Ectodermal cell (in vitro differentiated cells): Measurements from ENCODE around the gene DUSP6. TPM values are rescaled to one million over a fixed set of nuclear protein-coding genes. Genes with fewer than 3 reads are reported as not detected.

Source experiments
- H3K27ac ChIP-seq: 2 replicates; pipeline ENCODE4 v1.7.0; 2013; ENCODE audit warnings: mild to moderate bottlenecking, low read depth, low read length; ENCODE audit not compliant: insufficient read depth, poor library complexity, severe bottlenecking
- H3K27me3 ChIP-seq: 2 replicates; pipeline ENCODE4 v1.7.0; 2013; ENCODE audit warnings: mild to moderate bottlenecking, low read length; ENCODE audit not compliant: insufficient read depth, control insufficient read depth, poor library complexity, severe bottlenecking
- H3K36me3 ChIP-seq: one replicate; pipeline ENCODE4 v1.7.0; 2013; ENCODE audit warnings: low read length; ENCODE audit not compliant: control insufficient read depth, insufficient read depth
- H3K4me1 ChIP-seq: one replicate; pipeline ENCODE4 v1.7.0; 2013; ENCODE audit warnings: low read length; ENCODE audit not compliant: control insufficient read depth, insufficient read depth
- H3K4me3 ChIP-seq: 2 replicates; pipeline ENCODE4 v1.7.0; 2013; ENCODE audit warnings: low read depth, low read length, control low read depth; ENCODE audit not compliant: insufficient read depth
- H3K9me3 ChIP-seq: 2 replicates; pipeline ENCODE4 v1.7.0; 2013; ENCODE audit warnings: mild to moderate bottlenecking, low read length, moderate library complexity; ENCODE audit not compliant: control insufficient read depth
- WGBS, 2 experiments: methylation state at CpG; one replicate each; pipeline ENCODE4 v1.1.7; 2013; ENCODE audit warnings: missing lambda C conversion rate in 2 of 2; 5-methylcytosine and 5-hydroxymethylcytosine counted together
- polyA plus RNA-seq, 4 experiments: library from polyadenylated mRNA; stranded (reverse); fragments of 50-300 nt; gene quantifications; one replicate each; pipeline ENCODE4 v1.2.3, GENCODE V29; 2013

The DUSP6 gene
- polyA plus RNA-seq (2013, experiment 1 of 4), result 19.8 TPM
- polyA plus RNA-seq (2013, experiment 2 of 4), result 12.0 TPM
- polyA plus RNA-seq (2013, experiment 3 of 4), result 19.8 TPM
- polyA plus RNA-seq (2013, experiment 4 of 4), result 11.8 TPM

- peak within 1 kb of the TSS; percentile 67 for H3K4me3 ChIP-seq
- peak within 1 kb of the TSS; percentile 96 for H3K27ac ChIP-seq
- H3K27me3 ChIP-seq, result peaks cover 79% of the 10 kb centered on the region
- H3K36me3 ChIP-seq, result peaks cover 5% of the 10 kb centered on the region
- no peaks in the 10 kb centered on the region for H3K9me3 ChIP-seq
- 0% methylated on average over 30 to 34 of the region's 34 CpGs for WGBS, 2 experiments
- H3K4me1 ChIP-seq, result peaks cover 48% of the 10 kb centered on the region
Measured at GRCh38 chr12:89352492-89353187, at the start of gene DUSP6. TSS of gene DUSP6 (minus strand) at chr12:89352501. CDS start at chr12:89352039, 462 bp downstream.

GRCh38 chr12:89401433-89402058, 49.2 kb upstream of the DUSP6 start:
- no peaks in the 10 kb centered on the region for H3K9me3 ChIP-seq
- H3K4me3 ChIP-seq, result no peak overlapping the region
- WGBS, 2 experiments, result 94 to 96% methylated on average over 3 of the region's 3 CpGs
- no peak overlapping the region for H3K27ac ChIP-seq
- no peaks in the 10 kb centered on the region for H3K27me3 ChIP-seq
- H3K4me1 ChIP-seq, result no peaks in the 10 kb centered on the region
- H3K36me3 ChIP-seq, result no peaks in the 10 kb centered on the region

DNA sequence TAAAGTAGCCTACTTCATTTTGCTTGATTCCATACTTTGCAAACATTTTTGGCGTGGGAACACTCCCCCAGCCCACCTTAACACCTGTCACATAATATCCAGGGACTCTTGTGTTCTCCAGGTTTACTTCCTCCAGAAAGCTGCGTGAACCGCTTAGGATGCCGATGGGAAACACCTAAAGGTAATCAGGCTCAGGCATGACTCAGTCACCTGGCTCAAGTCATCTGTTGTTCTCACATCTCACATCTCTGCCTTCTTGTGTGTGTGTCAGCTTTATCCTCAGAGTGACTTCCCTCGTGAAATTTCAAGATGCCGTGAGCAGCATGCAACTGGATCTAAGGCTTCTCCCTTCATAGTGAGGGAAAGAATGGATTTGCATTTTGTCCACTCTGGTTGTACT, 48.1 kb upstream of the DUSP6 start:
- WGBS, 2 experiments, result 95 to 96% methylated on average over 6 of the region's 6 CpGs

GRCh38 chr12:89395712-89396111, 43.4 kb upstream of the DUSP6 start:
- Histone ChIP-seq H3K9me3 (no peaks in the 10 kb centered on the region), H3K4me1 (no peaks in the 10 kb centered on the region), H3K4me3 (no peak overlapping the region), H3K27me3 (no peaks in the 10 kb centered on the region), H3K36me3 (no peaks in the 10 kb centered on the region), H3K27ac (no peak overlapping the region)
- 81 to 84% methylated on average over 4 of the region's 4 CpGs for WGBS, 2 experiments

More for the DNA sequence above, 48.1 kb upstream of the DUSP6 start:
- Histone ChIP-seq H3K27me3 (no peaks in the 10 kb centered on the region), H3K36me3 (no peaks in the 10 kb centered on the region), H3K27ac (no peak overlapping the region), H3K9me3 (no peaks in the 10 kb centered on the region), H3K4me3 (no peak overlapping the region), H3K4me1 (no peaks in the 10 kb centered on the region)

- H3K27me3 ChIP-seq, result no peaks in the 10 kb centered on the region
- H3K36me3 ChIP-seq, result no peaks in the 10 kb centered on the region
- H3K27ac ChIP-seq, result no peak overlapping the region
- 91 to 92% methylated on average over 3 of the region's 3 CpGs for WGBS, 2 experiments
- no peaks in the 10 kb centered on the region for H3K4me1 ChIP-seq
- H3K9me3 ChIP-seq, result no peaks in the 10 kb centered on the region
- H3K4me3 ChIP-seq, result no peak overlapping the region
Measured at GRCh38 chr12:89393551-89394121, 41.3 kb upstream of the DUSP6 start.

GRCh38 chr12:89392391-89392790, 40.1 kb upstream of the DUSP6 start:
- no peaks in the 10 kb centered on the region for H3K4me1 ChIP-seq
- no peaks in the 10 kb centered on the region for H3K27me3 ChIP-seq
- WGBS, 2 experiments, result 100% methylated on average over 3 of the region's 3 CpGs
- H3K36me3 ChIP-seq, result no peaks in the 10 kb centered on the region
- H3K9me3 ChIP-seq, result no peaks in the 10 kb centered on the region
- H3K27ac ChIP-seq, result no peak overlapping the region
- H3K4me3 ChIP-seq, result no peak overlapping the region

DNA sequence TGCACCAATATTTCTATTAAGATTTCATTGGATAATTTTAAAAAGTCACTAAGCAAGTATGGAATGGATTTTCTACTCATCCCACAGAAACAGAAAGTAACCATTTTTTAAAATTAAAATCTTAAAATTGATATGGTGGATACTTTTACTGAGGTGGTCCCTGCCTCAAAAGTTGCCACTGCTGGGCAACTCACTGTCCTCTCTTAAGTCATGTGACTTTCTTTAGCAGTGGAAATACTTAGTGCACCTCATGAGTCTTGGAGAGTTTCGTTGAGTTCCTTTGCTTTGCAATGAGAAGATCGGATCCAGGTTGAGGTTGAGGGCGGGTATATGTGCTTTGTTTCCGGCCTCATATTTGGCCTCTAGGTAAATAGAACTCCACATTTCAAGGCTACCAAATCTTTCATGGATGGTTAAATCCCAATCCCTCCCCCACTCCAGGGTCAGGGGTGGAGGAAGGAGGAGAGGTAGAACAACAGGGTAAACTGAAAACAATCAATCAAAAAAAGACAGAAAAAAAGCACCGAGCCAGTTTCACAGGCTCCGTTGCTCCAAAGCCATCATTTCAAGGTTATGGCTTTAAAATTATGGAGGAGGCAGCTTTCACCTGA, 39.5 kb upstream of the DUSP6 start:
- H3K4me1 ChIP-seq, result peaks cover 4% of the 10 kb centered on the region
- H3K27me3 ChIP-seq, result no peaks in the 10 kb centered on the region
- H3K9me3 ChIP-seq, result no peaks in the 10 kb centered on the region
- H3K4me3 ChIP-seq, result no peak overlapping the region
- no peak overlapping the region for H3K27ac ChIP-seq
- WGBS, 2 experiments, result 91 to 94% methylated on average over 6 of the region's 6 CpGs
- H3K36me3 ChIP-seq, result no peaks in the 10 kb centered on the region

- Histone ChIP-seq H3K27me3 (no peaks in the 10 kb centered on the region), H3K27ac (no peak overlapping the region), H3K4me3 (no peak overlapping the region), H3K36me3 (no peaks in the 10 kb centered on the region), H3K4me1 (peaks cover 12% of the 10 kb centered on the region), H3K9me3 (no peaks in the 10 kb centered on the region)
- WGBS, 2 experiments, result 89 to 92% methylated on average over 3 of the region's 3 CpGs
Measured at GRCh38 chr12:89390802-89391673, 38.7 kb upstream of the DUSP6 start.

- Histone ChIP-seq H3K27me3 (no peaks in the 10 kb centered on the region), H3K4me3 (no peak overlapping the region), H3K4me1 (peaks cover 18% of the 10 kb centered on the region), H3K27ac (no peak overlapping the region), H3K9me3 (no peaks in the 10 kb centered on the region), H3K36me3 (no peaks in the 10 kb centered on the region)
- 93 to 95% methylated on average over 5 to 6 of the region's 6 CpGs for WGBS, 2 experiments
Measured at GRCh38 chr12:89389755-89390661, 37.7 kb upstream of the DUSP6 start.
